Measurements from ENCODE around the gene CAB39.

CAB39 gene

GRCh38 chr2:230712443-230713330 is at the start of gene CAB39:
TSS of gene CAB39 (plus strand) at chr2:230712842. CDS start at chr2:230760002, 47,160 bp downstream.
- peak; percentile 91 for DNase-seq
- peak; percentile 91 for ATAC-seq

GRCh38 chr2:230664128-230664527 is 48.5 kb upstream of the CAB39 start:
- ATAC-seq = no peak
- peak; percentile 40 for DNase-seq

- ATAC-seq (no peak), DNase-seq (no peak)
These were observed 47.8 kb upstream of the CAB39 start for GRCh38 chr2:230664844-230665243.

GRCh38 chr2:230665263-230665691 is 47.4 kb upstream of the CAB39 start:
- DNase-seq (peak; percentile 38), ATAC-seq (no peak)

DNA sequence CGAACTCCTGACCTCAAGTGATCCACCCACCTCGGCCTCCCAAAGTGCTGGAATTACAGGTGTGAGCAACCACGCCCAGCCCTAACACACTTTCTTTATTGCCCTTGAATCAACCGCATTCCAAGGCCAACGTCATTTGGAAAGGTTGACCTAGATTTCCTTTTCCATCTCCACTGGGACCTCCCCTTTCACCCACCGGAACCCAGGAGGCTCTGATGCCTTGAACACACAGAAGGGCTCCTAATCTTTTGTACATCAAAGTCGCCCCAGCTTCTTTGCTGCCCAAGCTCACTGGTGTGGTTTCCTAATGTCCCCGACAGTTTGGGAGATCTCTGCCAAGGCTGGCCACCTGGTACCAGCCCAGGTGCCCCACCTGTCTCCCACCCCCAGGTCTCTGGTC is 46.2 kb upstream of the CAB39 start:
- no peak for DNase-seq
- ATAC-seq = no peak

DNA sequence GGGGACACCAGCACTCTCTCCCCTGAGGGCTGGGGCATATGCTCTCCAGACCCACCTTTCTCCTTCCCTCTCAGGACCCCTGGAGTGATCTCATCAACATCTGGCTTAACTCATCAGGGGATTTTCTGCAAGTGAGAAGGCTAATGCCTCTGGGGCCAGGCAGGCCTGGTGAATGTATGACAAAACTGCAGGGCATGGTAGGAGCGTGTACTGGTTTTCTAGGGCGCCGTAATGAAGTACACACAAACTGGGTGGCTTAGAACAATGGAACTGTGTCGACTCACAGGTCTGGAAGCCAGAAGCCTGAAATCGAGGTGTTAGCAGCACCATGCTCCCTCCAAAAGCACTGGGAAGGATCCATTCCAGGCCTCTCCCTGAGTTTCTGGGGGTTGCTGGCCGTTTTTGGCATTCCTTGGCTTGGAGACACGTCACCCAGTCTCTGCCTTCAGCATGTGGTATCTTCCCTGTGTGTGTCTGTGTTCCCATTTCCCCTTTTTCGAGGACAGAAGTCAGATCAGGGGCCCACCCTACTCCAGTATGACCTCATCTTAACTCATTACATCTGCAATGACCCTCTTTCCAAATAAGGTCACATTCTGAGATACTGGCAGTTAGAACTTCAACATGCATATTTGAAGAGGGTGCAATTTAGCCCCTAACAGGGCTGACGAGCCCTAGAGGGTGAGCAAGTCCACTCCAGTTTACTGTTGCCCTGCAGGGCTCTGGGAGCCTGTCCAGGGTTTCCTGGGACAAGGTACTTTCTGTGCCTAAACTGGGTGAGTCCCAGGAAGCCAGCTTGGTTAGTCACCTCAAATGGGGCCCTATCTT is 45.5 kb upstream of the CAB39 start:
- DNase-seq (peak; percentile 38), ATAC-seq (peak; percentile 11)

GRCh38 chr2:230668184-230668938 is 44.3 kb upstream of the CAB39 start:
- peak; percentile 59 for ATAC-seq
- peak; percentile 63 for DNase-seq

- DNase-seq (peak; percentile 41), ATAC-seq (peak; percentile 49)
These were observed 43.7 kb upstream of the CAB39 start for GRCh38 chr2:230668939-230669303.

DNA sequence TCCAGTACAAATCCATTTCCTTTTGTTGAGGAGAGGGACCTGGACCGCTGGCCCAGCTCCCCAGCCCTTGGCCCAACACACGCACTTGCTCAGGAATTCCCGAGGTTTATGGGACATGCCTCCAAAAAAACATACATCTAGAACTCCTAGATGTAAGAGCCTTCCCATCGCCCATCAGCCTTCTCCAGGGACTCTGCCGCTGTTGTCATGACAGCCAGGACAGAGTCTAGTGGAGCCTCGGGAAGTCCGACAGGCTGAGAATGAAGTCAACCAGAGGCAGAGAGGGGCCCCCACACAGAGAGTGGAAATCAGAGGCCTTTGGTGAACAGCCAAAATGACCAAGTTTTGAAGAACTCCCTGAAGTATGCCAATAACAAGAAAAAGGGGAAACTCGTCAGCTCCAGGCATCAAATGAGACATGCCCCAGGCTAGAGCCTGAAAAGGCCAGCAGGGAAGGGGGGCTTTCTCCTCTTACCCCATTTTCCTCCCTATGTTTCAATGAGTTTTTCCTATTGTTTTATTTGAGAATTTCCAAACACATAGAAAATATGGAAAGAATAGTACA is 43.2 kb upstream of the CAB39 start:
- DNase-seq (no peak), ATAC-seq (no peak)

- ATAC-seq (no peak), DNase-seq (no peak)
These were observed 41.5 kb upstream of the CAB39 start for GRCh38 chr2:230671117-230671516.

DNA sequence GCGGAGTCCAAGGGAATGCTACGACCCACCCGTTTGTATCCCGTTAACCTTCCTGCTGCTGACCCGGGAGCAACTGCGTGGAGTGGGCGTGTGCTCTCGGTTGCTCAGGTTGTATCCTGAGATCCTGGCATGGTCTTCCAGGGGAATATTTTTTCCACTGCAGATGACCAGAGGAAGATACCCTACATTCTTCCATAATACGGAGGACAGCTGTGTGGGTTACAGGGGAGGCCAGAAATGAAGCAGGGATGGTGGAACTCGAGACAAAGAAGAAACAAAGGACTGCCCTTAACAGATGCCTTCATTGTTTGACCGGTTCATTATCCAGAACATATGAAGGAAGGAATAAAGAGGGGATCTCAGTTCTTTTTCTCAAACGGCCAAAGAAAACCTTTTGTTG is 39.8 kb upstream of the CAB39 start:
- no peak for DNase-seq
- no peak for ATAC-seq

DNA sequence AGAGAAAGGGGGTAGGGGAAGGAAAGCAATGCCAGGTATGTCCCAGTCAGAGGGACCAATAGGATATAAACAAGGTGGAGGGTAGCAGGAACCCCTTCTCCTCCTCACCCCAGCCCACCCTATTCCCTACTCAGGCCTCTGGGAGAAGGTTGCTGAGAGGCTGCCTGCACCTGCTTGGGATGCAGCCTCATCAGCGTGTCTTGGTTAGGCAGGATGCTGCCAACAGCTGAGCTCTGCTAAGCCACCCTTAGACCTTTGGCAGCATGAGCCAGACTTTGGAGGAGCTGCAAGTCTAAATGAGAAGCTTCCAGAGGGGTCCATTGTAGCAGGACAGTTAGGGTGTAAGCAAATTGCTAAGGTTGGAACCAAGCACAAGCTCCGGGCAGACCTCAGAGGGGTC is 38.2 kb upstream of the CAB39 start:
- DNase-seq (no peak), ATAC-seq (no peak)

- DNase-seq = no peak
- no peak for ATAC-seq
These were observed 37.5 kb upstream of the CAB39 start for GRCh38 chr2:230674966-230675672.

DNA sequence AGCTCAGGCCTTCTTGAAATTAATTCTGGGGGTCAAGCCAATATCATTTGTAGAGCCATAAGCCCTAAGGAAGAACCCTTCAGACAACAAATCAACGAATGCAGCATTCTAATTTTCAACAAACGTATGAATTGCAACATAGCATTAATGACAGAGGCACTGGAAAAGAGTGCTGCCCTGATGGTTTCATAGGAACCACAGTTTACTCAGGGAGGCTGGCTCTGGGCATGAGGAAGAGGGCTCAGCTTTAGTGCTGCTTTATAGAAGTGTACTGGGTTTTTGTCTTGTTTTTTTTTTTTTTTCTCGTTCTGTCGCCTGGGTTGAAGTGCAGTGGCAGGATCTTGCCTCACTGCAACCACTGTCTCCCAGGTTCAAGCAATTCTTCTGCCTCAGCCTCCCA is 36.1 kb upstream of the CAB39 start:
- ATAC-seq (no peak), DNase-seq (no peak)

DNA sequence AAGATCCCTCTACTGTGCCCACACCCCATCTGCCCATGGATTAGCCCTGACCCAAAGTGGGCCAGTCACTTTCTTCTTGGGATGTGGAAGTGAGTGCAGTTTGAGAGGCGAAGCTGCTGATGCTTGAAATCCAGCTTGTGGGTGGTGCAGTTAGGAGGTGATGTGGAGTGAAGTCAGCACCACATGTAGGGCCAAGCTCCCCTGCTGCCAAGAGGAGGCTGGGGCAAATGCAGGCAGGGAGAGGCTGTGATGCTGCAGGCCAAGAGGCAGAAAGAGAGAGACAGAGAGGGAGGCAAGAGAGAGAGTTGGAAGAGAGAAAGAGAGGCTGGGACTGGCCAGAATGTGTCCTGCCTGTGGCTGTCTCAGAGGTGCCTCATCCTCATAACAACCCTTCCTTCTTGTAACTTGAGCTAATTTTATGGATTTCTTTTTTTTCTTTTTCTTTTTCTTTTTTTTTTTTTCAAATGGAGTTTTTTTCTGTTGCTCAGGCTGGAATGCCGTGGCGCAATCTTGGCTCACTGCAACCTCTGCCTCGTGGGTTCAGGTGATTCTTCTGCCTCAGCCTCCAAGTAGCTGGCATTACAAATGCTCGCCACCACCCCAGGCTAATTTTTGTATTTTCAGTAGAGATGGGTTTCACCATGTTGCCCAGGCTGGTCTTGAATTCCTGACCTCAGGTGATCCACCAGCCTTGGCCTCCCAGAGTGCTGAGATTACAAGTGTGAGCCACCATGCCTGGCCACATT is 35.3 kb upstream of the CAB39 start:
- no peak for DNase-seq
- ATAC-seq = no peak

DNA sequence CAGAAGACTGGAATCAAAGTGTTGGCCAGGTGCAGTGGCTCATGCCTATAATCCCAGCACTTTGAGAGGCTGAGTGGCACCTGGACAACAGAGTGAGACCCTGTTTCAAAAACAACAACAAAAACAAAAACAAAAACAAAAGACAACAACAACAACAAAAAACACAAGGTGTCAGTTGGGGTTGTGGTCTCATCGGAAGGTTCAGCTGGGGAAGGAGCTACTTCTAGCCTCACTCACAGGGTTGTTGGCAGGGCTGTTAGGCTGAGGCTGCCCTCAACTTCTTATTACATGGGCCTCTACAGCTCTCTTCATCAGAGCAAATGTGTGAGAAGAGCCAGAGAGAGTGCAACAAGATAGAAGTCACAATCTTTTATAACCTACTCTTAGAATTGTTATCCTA is 34.6 kb upstream of the CAB39 start:
- DNase-seq = no peak
- no peak for ATAC-seq

DNA sequence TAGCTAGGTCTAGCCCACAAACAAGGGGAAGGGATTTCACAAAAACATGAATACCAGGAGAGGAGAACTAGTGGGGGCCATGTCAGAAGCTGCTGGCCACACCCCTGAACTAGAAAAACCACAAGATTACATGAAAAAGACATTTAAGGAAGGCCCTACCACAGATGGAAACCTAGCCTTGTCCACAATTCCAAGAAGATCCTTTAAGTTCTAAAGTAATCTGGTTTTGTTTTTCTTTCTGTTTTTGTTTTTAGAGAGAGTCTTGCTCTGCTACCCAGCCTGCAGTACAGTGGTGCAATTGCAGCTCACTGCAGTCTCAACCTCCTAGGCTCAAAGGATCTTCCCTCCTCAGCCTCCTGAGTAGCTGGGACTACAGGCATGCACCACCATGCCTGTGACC is 34.2 kb upstream of the CAB39 start:
- ATAC-seq (no peak), DNase-seq (no peak)

GRCh38 chr2:230680463-230681170 is 32.0 kb upstream of the CAB39 start:
- ATAC-seq (peak; percentile 40), DNase-seq (peak; percentile 21)

GRCh38 chr2:230681171-230681545 is 31.5 kb upstream of the CAB39 start:
- DNase-seq (no peak), ATAC-seq (no peak)

- no peak for ATAC-seq
- no peak for DNase-seq
These were observed 30.1 kb upstream of the CAB39 start for GRCh38 chr2:230682546-230682945.
